ENCODE measurements around the gene KRTAP10-3.

DNA sequence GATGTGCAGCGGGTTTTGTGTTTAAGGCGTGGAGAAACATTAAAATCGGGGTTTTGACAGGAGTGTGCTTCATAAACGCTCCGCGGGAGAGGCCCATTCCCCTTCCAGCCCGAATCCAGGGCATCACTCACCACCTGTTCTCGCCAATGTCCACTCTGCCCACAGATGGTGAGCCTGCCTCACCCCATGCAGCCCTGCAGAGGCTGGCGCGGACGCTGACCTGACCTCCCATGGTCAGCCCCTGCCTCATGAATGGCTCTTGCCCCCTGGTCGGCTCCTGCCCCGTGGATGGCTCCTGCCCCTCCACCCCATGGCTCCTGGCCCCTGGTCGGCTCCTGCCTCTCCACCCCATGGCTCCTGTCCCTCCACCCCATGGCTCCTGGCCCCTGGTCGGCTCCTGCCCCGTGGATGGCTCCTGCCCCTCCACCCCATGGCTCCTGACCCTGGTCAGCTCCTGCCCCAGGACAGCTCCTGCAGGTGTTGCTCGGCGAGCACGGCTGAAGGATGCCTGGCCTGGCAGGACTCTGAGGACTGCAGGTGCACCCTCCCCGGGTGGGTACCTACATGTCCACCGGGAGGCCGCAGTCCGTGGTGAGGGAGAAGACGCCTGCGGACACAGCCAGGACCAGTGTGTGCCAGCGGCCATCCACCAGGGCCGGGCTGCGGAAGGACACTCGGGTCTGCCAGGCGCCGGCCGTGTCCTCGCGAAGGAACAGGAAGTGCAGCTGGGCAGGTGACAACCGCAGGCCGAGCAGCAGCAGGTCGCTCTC is 25.3 kb downstream of the KRTAP10-3 start:
- no peak for TF ChIP-seq POLR2A (IDR thresholded peaks at IDR 0.05)
- TF ChIP-seq CTCF (IDR thresholded peaks at IDR 0.05): no peak

All from body of pancreas (tissue), 4 donors.